ENCODE results near the gene HTR1D. TPM values are rescaled to one million over a fixed set of nuclear protein-coding genes. Genes with fewer than 3 reads are reported as not detected.

HTR1D gene
- total and polyA plus RNA-seq, 4 donors: 0.05 TPM; not detected in 3

DNA sequence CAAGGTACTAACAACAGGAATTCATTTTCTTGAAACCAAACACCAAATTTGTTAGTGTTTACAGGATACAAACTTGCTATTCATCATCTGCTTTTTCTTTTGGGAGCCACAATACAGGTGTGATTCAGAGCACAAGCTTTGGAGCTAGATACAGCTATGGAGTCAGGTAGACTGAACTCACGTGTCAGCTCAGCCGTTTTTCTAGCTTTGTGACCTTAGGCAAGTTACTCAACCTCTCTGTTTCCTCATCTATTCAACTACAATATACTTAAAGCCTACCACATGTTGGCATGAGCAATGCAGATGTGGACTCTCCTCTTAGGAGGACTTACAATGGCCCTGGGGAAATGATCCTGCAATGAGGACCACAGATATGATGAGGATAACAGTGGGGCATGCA, 6.3 kb downstream of the HTR1D start:
- Histone ChIP-seq H3K36me3 (ENCODE audit: control insufficient read depth in 4 of 4, insufficient read depth in 3 of 4, low read depth in 1 of 4, low read length in 3 of 4) (no peaks in the 10 kb centered on the region), H3K4me3 (ENCODE audit: low read depth in 1 of 3, low read length in 3 of 3) (no peak overlapping the region), H3K9me3 (ENCODE audit: control insufficient read depth in 4 of 4, low read length in 3 of 4) (no peaks in the 10 kb centered on the region), H3K9ac (ENCODE audit: low read depth in 1 of 2, low read length in 2 of 2) (no peak overlapping the region), H3K27me3 (ENCODE audit: control insufficient read depth in 4 of 4, insufficient read depth in 4 of 4, low read length in 3 of 4) (no peaks in the 10 kb centered on the region), H3K27ac (ENCODE audit: low read depth in 1 of 2, low read length in 2 of 2) (no peak overlapping the region), H3K4me1 (ENCODE audit: control insufficient read depth in 4 of 4, insufficient read depth in 4 of 4, low read length in 3 of 4) (no peaks in the 10 kb centered on the region)
- WGBS: 57% methylated on average over 2 of the region's 2 CpGs
- no peak for DNase-seq (ENCODE audit: low spot score)
- TF ChIP-seq, protein P1, sequence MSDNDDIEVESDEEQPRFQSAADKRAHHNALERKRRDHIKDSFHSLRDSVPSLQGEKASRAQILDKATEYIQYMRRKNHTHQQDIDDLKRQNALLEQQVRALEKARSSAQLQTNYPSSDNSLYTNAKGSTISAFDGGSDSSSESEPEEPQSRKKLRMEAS (IDR thresholded peaks at IDR 0.05): no peak
- no peak for TF ChIP-seq NR2F2 (IDR thresholded peaks at IDR 0.05)
- TF ChIP-seq EGR1 (IDR thresholded peaks at IDR 0.05; ENCODE audit: low read depth in 2 of 2): no peak
- TF ChIP-seq, protein P2, sequence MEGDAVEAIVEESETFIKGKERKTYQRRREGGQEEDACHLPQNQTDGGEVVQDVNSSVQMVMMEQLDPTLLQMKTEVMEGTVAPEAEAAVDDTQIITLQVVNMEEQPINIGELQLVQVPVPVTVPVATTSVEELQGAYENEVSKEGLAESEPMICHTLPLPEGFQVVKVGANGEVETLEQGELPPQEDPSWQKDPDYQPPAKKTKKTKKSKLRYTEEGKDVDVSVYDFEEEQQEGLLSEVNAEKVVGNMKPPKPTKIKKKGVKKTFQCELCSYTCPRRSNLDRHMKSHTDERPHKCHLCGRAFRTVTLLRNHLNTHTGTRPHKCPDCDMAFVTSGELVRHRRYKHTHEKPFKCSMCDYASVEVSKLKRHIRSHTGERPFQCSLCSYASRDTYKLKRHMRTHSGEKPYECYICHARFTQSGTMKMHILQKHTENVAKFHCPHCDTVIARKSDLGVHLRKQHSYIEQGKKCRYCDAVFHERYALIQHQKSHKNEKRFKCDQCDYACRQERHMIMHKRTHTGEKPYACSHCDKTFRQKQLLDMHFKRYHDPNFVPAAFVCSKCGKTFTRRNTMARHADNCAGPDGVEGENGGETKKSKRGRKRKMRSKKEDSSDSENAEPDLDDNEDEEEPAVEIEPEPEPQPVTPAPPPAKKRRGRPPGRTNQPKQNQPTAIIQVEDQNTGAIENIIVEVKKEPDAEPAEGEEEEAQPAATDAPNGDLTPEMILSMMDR (IDR thresholded peaks at IDR 0.05; ENCODE audit: low read depth, low read length, missing input control): no peak
- TF ChIP-seq, protein P3, sequence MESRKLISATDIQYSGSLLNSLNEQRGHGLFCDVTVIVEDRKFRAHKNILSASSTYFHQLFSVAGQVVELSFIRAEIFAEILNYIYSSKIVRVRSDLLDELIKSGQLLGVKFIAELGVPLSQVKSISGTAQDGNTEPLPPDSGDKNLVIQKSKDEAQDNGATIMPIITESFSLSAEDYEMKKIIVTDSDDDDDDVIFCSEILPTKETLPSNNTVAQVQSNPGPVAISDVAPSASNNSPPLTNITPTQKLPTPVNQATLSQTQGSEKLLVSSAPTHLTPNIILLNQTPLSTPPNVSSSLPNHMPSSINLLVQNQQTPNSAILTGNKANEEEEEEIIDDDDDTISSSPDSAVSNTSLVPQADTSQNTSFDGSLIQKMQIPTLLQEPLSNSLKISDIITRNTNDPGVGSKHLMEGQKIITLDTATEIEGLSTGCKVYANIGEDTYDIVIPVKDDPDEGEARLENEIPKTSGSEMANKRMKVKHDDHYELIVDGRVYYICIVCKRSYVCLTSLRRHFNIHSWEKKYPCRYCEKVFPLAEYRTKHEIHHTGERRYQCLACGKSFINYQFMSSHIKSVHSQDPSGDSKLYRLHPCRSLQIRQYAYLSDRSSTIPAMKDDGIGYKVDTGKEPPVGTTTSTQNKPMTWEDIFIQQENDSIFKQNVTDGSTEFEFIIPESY (IDR thresholded peaks at IDR 0.05): no peak
- TF ChIP-seq RXRA (IDR thresholded peaks at IDR 0.05): no peak
- TF ChIP-seq FOXA1 (IDR thresholded peaks at IDR 0.05): no peak
- no peak for TF ChIP-seq TAF1 (conservative IDR thresholded peaks at IDR 0.05)
- TF ChIP-seq, protein P4, sequence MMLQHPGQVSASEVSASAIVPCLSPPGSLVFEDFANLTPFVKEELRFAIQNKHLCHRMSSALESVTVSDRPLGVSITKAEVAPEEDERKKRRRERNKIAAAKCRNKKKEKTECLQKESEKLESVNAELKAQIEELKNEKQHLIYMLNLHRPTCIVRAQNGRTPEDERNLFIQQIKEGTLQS (IDR thresholded peaks at IDR 0.05): no peak
- TF ChIP-seq RAD21 (IDR thresholded peaks at IDR 0.05): no peak
- TF ChIP-seq SP1 (IDR thresholded peaks at IDR 0.05): no peak
- no peak for TF ChIP-seq FOXA2 (IDR thresholded peaks at IDR 0.05)
- TF ChIP-seq GABPA (IDR thresholded peaks at IDR 0.05 in 1 of 2, conservative IDR thresholded peaks at IDR 0.05 in 1 of 2): no peak
- TF ChIP-seq HNF4G (IDR thresholded peaks at IDR 0.05): no peak
- no peak for TF ChIP-seq JUND (IDR thresholded peaks at IDR 0.05)
- TF ChIP-seq, protein P5, sequence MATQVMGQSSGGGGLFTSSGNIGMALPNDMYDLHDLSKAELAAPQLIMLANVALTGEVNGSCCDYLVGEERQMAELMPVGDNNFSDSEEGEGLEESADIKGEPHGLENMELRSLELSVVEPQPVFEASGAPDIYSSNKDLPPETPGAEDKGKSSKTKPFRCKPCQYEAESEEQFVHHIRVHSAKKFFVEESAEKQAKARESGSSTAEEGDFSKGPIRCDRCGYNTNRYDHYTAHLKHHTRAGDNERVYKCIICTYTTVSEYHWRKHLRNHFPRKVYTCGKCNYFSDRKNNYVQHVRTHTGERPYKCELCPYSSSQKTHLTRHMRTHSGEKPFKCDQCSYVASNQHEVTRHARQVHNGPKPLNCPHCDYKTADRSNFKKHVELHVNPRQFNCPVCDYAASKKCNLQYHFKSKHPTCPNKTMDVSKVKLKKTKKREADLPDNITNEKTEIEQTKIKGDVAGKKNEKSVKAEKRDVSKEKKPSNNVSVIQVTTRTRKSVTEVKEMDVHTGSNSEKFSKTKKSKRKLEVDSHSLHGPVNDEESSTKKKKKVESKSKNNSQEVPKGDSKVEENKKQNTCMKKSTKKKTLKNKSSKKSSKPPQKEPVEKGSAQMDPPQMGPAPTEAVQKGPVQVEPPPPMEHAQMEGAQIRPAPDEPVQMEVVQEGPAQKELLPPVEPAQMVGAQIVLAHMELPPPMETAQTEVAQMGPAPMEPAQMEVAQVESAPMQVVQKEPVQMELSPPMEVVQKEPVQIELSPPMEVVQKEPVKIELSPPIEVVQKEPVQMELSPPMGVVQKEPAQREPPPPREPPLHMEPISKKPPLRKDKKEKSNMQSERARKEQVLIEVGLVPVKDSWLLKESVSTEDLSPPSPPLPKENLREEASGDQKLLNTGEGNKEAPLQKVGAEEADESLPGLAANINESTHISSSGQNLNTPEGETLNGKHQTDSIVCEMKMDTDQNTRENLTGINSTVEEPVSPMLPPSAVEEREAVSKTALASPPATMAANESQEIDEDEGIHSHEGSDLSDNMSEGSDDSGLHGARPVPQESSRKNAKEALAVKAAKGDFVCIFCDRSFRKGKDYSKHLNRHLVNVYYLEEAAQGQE (IDR thresholded peaks at IDR 0.05): no peak
- TF ChIP-seq HNF4A (conservative IDR thresholded peaks at IDR 0.05): no peak
